PC-9 (cell line): Measurements from ENCODE around the gene TSBP1. TPM values are rescaled to one million over a fixed set of nuclear protein-coding genes. Genes with fewer than 3 reads are reported as not detected.
"Not testable (repeated sequence)": the region's sequence is repeated elsewhere in the genome, so short reads cannot be mapped to it uniquely, and the experiment has no call there.

ENCODE experiments used
- BruUV-seq: library from RNA; stranded (reverse); fragments of 400-500 nt; replicated peaks from 2 replicates; lab custom pipeline; 2021; lab: Mats Ljungman, UMichigan
- CTCF ChIA-PET: fragments of 300-600 bp; sonication (Branson Sonifier 250); formaldehyde crosslinking; loops from one replicate; lab custom pipeline; 2022; ENCODE audit warnings: antibody characterized with exemption; lab: Charles Lee
- POLR2A ChIA-PET: fragments of 300-600 bp; sonication (Branson Sonifier 250); formaldehyde crosslinking; loops from one replicate; lab custom pipeline; 2022; ENCODE audit warnings: antibody characterized with exemption; ENCODE audit not compliant: unreplicated experiment; lab: Charles Lee
- DNase-seq, 2 experiments: peaks; one replicate each; pipeline versions ENCODE4 v3.0.0 to v3.0.0-alpha.2; 2015 to 2022; ENCODE audit warnings: mixed read lengths in 1 of 2
- H2AFZ ChIP-seq: fragments of 200-600 bp; sonication (generic); 2 replicates; pipeline ENCODE4 v1.8.1; 2017; ENCODE audit warnings: antibody characterized with exemption
- H3F3A ChIP-seq: fragments of 200-600 bp; sonication (generic); 2 replicates; pipeline ENCODE4 v1.8.1; 2017; ENCODE audit warnings: antibody characterized with exemption, mild to moderate bottlenecking, low read depth; ENCODE audit not compliant: insufficient read depth
- H3K27ac ChIP-seq: fragments of 200-600 bp; sonication (generic); 2 replicates; pipeline ENCODE4 v1.6.1; 2016; ENCODE audit warnings: mixed run types
- H3K27me3 ChIP-seq: fragments of 200-600 bp; sonication (generic); 2 replicates; pipeline ENCODE4 v1.6.1; 2016; ENCODE audit warnings: low read depth, mixed run types; ENCODE audit not compliant: insufficient read depth
- H3K36me3 ChIP-seq: fragments of 200-600 bp; sonication (generic); 2 replicates; pipeline ENCODE4 v1.6.1; 2016; ENCODE audit warnings: low read depth, mixed run types
- H3K4me1 ChIP-seq: fragments of 200-600 bp; sonication (generic); replicated peaks from 2 replicates; pipeline ENCODE4 v1.6.1; 2016; ENCODE audit warnings: mixed run types; ENCODE audit not compliant: insufficient read depth
- H3K4me2 ChIP-seq: fragments of 200-600 bp; sonication (generic); 2 replicates; pipeline ENCODE4 v1.6.1; 2017; ENCODE audit warnings: mixed run types
- H3K4me3 ChIP-seq: fragments of 200-600 bp; sonication (generic); 2 replicates; pipeline ENCODE4 v1.6.1; 2016; ENCODE audit warnings: mixed run types
- H3K79me2 ChIP-seq: fragments of 200-600 bp; sonication (generic); 2 replicates; pipeline ENCODE4 v1.6.1; 2017; ENCODE audit warnings: low read depth, mixed run types
- H3K9me2 ChIP-seq: fragments of 200-600 bp; sonication (generic); 2 replicates; pipeline ENCODE4 v1.8.1; 2017; ENCODE audit warnings: mild to moderate bottlenecking; ENCODE audit not compliant: insufficient read depth
- H3K9me3 ChIP-seq: fragments of 200-600 bp; sonication (generic); 2 replicates; pipeline ENCODE4 v1.8.1; 2016; ENCODE audit warnings: low read depth; ENCODE audit not compliant: insufficient read depth
- H4K20me1 ChIP-seq: fragments of 200-600 bp; sonication (generic); 2 replicates; pipeline ENCODE4 v1.8.1; 2017; ENCODE audit not compliant: insufficient read depth
- CTCF ChIP-seq: fragments of 200-600 bp; sonication (generic); conservative IDR thresholded peaks from 2 replicates; pipeline ENCODE4 v1.6.1; 2017; ENCODE audit warnings: mixed run types, antibody characterized with exemption, mild to moderate bottlenecking, moderate library complexity
- EZH2 ChIP-seq: fragments of 200-600 bp; sonication (generic); IDR thresholded peaks from 2 replicates; pipeline ENCODE4 v1.8.0; 2017; ENCODE audit warnings: antibody characterized with exemption, low read depth
- intact Hi-C: fragments of 100-400 bp; cut with micrococcal nuclease; formaldehyde crosslinking; loops from one replicate; pipeline ENCODE4 v1.10.0; 2022; ENCODE audit not compliant: unreplicated experiment
- total RNA-seq: library from RNA; stranded (reverse); gene quantifications from 2 replicates; pipeline ENCODE4 v1.2.3, GENCODE V29; 2021

Gene TSBP1
- total RNA-seq, 1 experiment from 2014 or later: not detected

GRCh38 chr6:32271429-32271828, 100.3 kb downstream of the TSBP1 start:
- H3K4me2 ChIP-seq: no peak overlapping the region
- H3K27me3 ChIP-seq: peaks cover 27% of the 10 kb centered on the region; the same call in 1 of the 2 replicates
- no peaks in the 10 kb centered on the region for H3K4me1 ChIP-seq
- H3F3A ChIP-seq: no peaks in the 10 kb centered on the region
- H3K79me2 ChIP-seq: no peaks in the 10 kb centered on the region
- H4K20me1 ChIP-seq: no peaks in the 10 kb centered on the region
- no peaks in the 10 kb centered on the region for H3K9me2 ChIP-seq
- H3K36me3 ChIP-seq: no peaks in the 10 kb centered on the region
- H3K4me3 ChIP-seq: no peak overlapping the region
- BruUV-seq: no TSS peak
- no peak overlapping the region for H3K27ac ChIP-seq
- DNase-seq: no peak
- CTCF ChIA-PET: no interaction called here
- H2AFZ ChIP-seq: no peak overlapping the region
- POLR2A ChIA-PET: no interaction called here
- no peaks in the 10 kb centered on the region for H3K9me3 ChIP-seq
- no peak for TF ChIP-seq EZH2
- no peak for TF ChIP-seq CTCF
- intact Hi-C loops: no loop called here

DNA sequence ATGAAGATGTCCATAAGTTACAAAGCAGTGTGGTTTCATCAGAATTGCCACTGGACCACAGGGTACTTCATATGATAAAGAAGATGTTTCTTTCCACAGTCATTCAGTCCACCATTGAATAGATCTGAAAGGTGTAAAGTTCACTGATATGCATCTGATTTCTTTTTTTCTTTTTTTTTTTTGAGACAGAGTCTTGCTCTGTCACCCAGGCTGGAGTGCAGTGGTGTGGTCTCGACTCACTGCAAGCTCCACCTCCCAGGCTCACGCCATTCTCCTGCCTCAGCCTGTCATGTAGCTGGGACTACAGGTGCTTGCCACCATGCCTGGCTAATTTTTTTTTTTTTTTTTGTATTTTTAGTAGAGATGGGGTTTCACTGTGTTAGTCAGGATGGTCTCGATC, 103.2 kb downstream of the TSBP1 start:
- not testable (repeated sequence) for H3K27ac ChIP-seq

DNA sequence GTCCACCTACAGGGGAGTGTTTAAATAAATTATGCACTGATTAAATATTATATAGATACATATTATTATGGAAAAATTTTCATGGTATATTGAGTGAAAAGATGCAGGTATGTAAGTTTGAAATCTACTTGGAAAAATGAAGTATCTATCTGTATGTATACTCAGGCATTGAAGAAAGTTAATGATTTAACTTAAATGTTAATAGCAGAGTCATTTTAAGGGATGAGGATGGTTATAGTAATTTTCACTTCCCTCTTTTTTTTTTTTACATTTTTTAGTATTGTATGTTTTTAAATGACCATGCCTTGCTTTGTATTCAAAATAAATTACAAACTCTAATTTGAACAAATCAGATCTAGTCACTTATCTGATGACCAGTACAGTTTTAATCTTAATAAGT, 104.7 kb downstream of the TSBP1 start:
- peaks cover 36% of the 10 kb centered on the region for H3K27me3 ChIP-seq
- intact Hi-C loops: no loop called here
- POLR2A ChIA-PET: no interaction called here
- H3K4me2 ChIP-seq: no peak overlapping the region
- CTCF ChIA-PET: no interaction called here
- no peaks in the 10 kb centered on the region for H3K9me2 ChIP-seq
- H3K4me3 ChIP-seq: no peak overlapping the region
- no TSS peak for BruUV-seq
- no peak overlapping the region for H3K27ac ChIP-seq
- H4K20me1 ChIP-seq: no peaks in the 10 kb centered on the region
- no peak for DNase-seq
- no peaks in the 10 kb centered on the region for H3F3A ChIP-seq
- no peak for TF ChIP-seq CTCF
- TF ChIP-seq EZH2: no peak
- H2AFZ ChIP-seq: no peak overlapping the region
- no peaks in the 10 kb centered on the region for H3K4me1 ChIP-seq
- H3K9me3 ChIP-seq: no peaks in the 10 kb centered on the region
- H3K36me3 ChIP-seq: no peaks in the 10 kb centered on the region
- H3K79me2 ChIP-seq: no peaks in the 10 kb centered on the region

More for the DNA sequence above, 103.2 kb downstream of the TSBP1 start:
- intact Hi-C loops, H2AFZ ChIP-seq, DNase-seq, H3F3A ChIP-seq, H3K4me3 ChIP-seq, H3K36me3 ChIP-seq, H3K4me1 ChIP-seq, H4K20me1 ChIP-seq, POLR2A ChIA-PET, BruUV-seq, H3K9me2 ChIP-seq, H3K79me2 ChIP-seq, H3K9me3 ChIP-seq, CTCF ChIA-PET, H3K4me2 ChIP-seq: not testable (repeated sequence)
- H3K27me3 ChIP-seq: peaks cover 26% of the 10 kb centered on the region

DNA sequence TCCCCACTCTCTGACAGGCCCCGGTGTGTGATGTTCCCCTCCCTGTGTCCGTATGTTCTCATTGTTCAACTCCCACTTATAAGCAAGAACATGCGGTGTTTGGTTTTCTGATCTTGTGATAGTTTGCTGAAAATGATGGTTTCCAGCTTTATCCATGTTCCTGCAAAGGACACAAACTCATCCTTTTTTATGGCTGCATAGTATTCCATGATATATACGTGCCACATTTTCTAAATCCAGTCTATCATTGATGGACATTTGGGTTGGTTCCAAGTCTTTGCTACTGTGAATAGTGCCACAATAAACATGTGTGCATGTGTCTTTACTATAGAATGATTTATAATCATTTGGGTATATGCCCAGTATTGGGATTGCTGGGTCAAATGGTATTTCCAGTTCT, 114.4 kb downstream of the TSBP1 start:
- CTCF ChIA-PET, BruUV-seq, H3K79me2 ChIP-seq, H3K9me2 ChIP-seq, DNase-seq, H3K36me3 ChIP-seq, H3K27ac ChIP-seq, H4K20me1 ChIP-seq, POLR2A ChIA-PET, H3F3A ChIP-seq, H2AFZ ChIP-seq, H3K4me3 ChIP-seq, H3K9me3 ChIP-seq, H3K4me1 ChIP-seq, H3K4me2 ChIP-seq: not testable (repeated sequence)
- peaks cover 48% of the 10 kb centered on the region for H3K27me3 ChIP-seq
- intact Hi-C loops: loop anchor here (10.0 kb wide), 1 partner anchor 138 kb away; no protein-coding TSS in a partner anchor
